Lung (tissue), 12 donors: ENCODE data around the gene TMEM250. TPM values are rescaled to one million over a fixed set of nuclear protein-coding genes. Genes with fewer than 3 reads are reported as not detected.

Source experiments
- ATAC-seq: fragments of 200-7000 bp; cut with Tn5 transposase; one replicate; pipeline ENCODE4 v1.9.1; 2020; ENCODE audit warnings: moderate number of reproducible peaks; ENCODE audit not compliant: insufficient read depth, low FRiP score
- DNase-seq, 3 donors: peaks; one replicate each; pipeline ENCODE4 v3.0.0-alpha.2; 2013 to 2017
- H3K27ac ChIP-seq, 2 donors: one replicate each; pipeline ENCODE4 v1.5.1; 2013; ENCODE audit warnings: mild to moderate bottlenecking in 2 of 2, moderate library complexity in 2 of 2, control low read depth in 1 of 2, inconsistent platforms in 1 of 2, low read depth in 1 of 2, low read length in 1 of 2
- H3K27me3 ChIP-seq, 3 donors: one replicate each; pipeline ENCODE4 v1.5.1; 2013; ENCODE audit warnings: low read length in 2 of 3; ENCODE audit not compliant: control insufficient read depth in 3 of 3, insufficient read depth in 3 of 3
- H3K36me3 ChIP-seq, 4 donors: one replicate each; pipeline ENCODE4 v1.5.1; 2013; ENCODE audit warnings: low read length in 4 of 4, mild to moderate bottlenecking in 1 of 4, moderate library complexity in 1 of 4; ENCODE audit not compliant: control insufficient read depth in 4 of 4, insufficient read depth in 4 of 4
- H3K4me1 ChIP-seq, 5 donors: one replicate each; pipeline ENCODE4 v1.5.1; 2013; ENCODE audit warnings: low read length in 5 of 5, mild to moderate bottlenecking in 2 of 5, moderate library complexity in 1 of 5; ENCODE audit not compliant: control insufficient read depth in 5 of 5, insufficient read depth in 5 of 5
- H3K4me3 ChIP-seq: one replicate; pipeline ENCODE4 v1.5.1; 2013; ENCODE audit warnings: mild to moderate bottlenecking, control low read depth, moderate library complexity
- H3K9ac ChIP-seq, 2 donors: one replicate each; pipeline ENCODE4 v1.5.1; 2013; ENCODE audit warnings: low read length in 2 of 2, control low read depth in 1 of 2; ENCODE audit not compliant: insufficient read depth in 1 of 2
- H3K9me3 ChIP-seq, 4 donors: one replicate each; pipeline ENCODE4 v1.5.1; 2013; ENCODE audit warnings: low read length in 3 of 4, mild to moderate bottlenecking in 1 of 4, moderate library complexity in 1 of 4; ENCODE audit not compliant: control insufficient read depth in 4 of 4, insufficient read depth in 3 of 4
- CTCF ChIP-seq: IDR thresholded peaks from 2 replicates; pipeline ENCODE4 v1.5.1; 2012; ENCODE audit warnings: mild to moderate bottlenecking; ENCODE audit errors: control extremely low read depth, extremely low read depth
- WGBS, 2 donors: extraction: QIAGEN DNeasy Blood & Tissue Kit; methylation state at CpG; one replicate each; pipeline ENCODE4 v1.1.7; 2013; 5-methylcytosine and 5-hydroxymethylcytosine counted together
- polyA plus RNA-seq, 2 donors: library from polyadenylated mRNA; stranded (reverse); fragments of 200-250 nt; gene quantifications; one replicate each; pipeline ENCODE4 v1.2.1, GENCODE V29; 2013
- total RNA-seq, 2 donors: library from RNA; depleted of rRNA in 1 of 2; stranded (reverse); fragments of >200 nt in 1 of 2; gene quantifications; one replicate each; pipeline ENCODE4 v1.2.1, GENCODE V29; 2014 to 2021
- donor health status: control.
- donor health status: control.
- donor health status: Bipolar disorder and iron deficiency.
- donor health status: healthy.
- donor health status: DM: yes; HTN: yes; CAD: no.

TMEM250 gene
- total and polyA plus RNA-seq, 4 donors: 13.0 to 47.9 (median 27.2) TPM

- WGBS, 2 donors: 74 to 83% methylated on average over 17 of the region's 17 CpGs
- Histone ChIP-seq H3K4me1 (peaks cover 0 to 13% (median 6%) of the 10 kb centered on the region in 5 donors), H3K4me3 (no peak overlapping the region), H3K27ac (no peak overlapping the region), H3K9ac (no peak overlapping the region), H3K36me3 (no peaks in the 10 kb centered on the region), H3K9me3 (no peaks in the 10 kb centered on the region), H3K27me3 (peaks cover 0 to 32% (median 21%) of the 10 kb centered on the region in 3 donors)
- DNase-seq (no peak), ATAC-seq (no peak)
- TF ChIP-seq CTCF: no peak
Observed at GRCh38 chr9:136129176-136129575, 10.5 kb upstream of the TMEM250 start.

- H3K9me3 ChIP-seq: no peaks in the 10 kb centered on the region
- peaks cover 0 to 11% (median 3%) of the 10 kb centered on the region in 5 donors for H3K4me1 ChIP-seq
- H3K36me3 ChIP-seq: no peaks in the 10 kb centered on the region
- DNase-seq (no peak), ATAC-seq (no peak)
- H3K4me3 ChIP-seq: no peak overlapping the region
- peaks cover 0 to 25% (median 13%) of the 10 kb centered on the region in 3 donors for H3K27me3 ChIP-seq
- H3K27ac ChIP-seq: no peak overlapping the region
- TF ChIP-seq CTCF: no peak
- 83 to 91% methylated on average over 17 of the region's 17 CpGs for WGBS, 2 donors
- H3K9ac ChIP-seq: no peak overlapping the region
Observed at GRCh38 chr9:136128436-136128835, 9.8 kb upstream of the TMEM250 start.

- TF ChIP-seq CTCF: no peak
- no peak for DNase-seq
- Histone ChIP-seq H3K9me3 (no peaks in the 10 kb centered on the region), H3K9ac (no peak overlapping the region), H3K27ac (no peak overlapping the region), H3K27me3 (peaks cover 0 to 24% (median 13%) of the 10 kb centered on the region in 3 donors), H3K4me1 (peaks cover 0 to 11% (median 7%) of the 10 kb centered on the region in 5 donors), H3K4me3 (no peak overlapping the region), H3K36me3 (no peaks in the 10 kb centered on the region)
- no peak for ATAC-seq
- WGBS, 2 donors: 86% methylated on average over 18 of the region's 18 CpGs
Observed at GRCh38 chr9:136127313-136127712, 8.6 kb upstream of the TMEM250 start.
